GM12878 (cell line): Measurements from ENCODE around the gene WDR38. TPM values are rescaled to one million over a fixed set of nuclear protein-coding genes. Genes with fewer than 3 reads are reported as not detected.

Source experiments
- ATAC-seq: fragments of 200-7000 bp; cut with Tn5 transposase; 3 replicates; pipeline ENCODE4 v1.9.1; 2020; ENCODE audit warnings: mild to moderate bottlenecking, moderate library complexity
- BruUV-seq: library from RNA; stranded (reverse); fragments of 400-500 nt; replicated peaks from 2 replicates; lab custom pipeline; 2021; lab: Mats Ljungman, UMichigan
- CTCF ChIA-PET: fragments of 300-600 bp; sonication (Branson Sonifier 250); formaldehyde crosslinking; extraction: SDS; loops from one replicate; lab custom pipeline; 2021; ENCODE audit warnings: inconsistent platforms; lab: Yijun Ruan, JAX
- POLR2A ChIA-PET: fragments of 350-600 bp; formaldehyde crosslinking; extraction: SDS; loops from one replicate; lab custom pipeline; 2021; ENCODE audit warnings: inconsistent platforms; lab: Charles Lee
- RAD21 ChIA-PET: fragments of 300-600 bp; sonication (Branson Sonifier 250); formaldehyde crosslinking; loops from one replicate; lab custom pipeline; 2023; ENCODE audit warnings: antibody characterized with exemption; ENCODE audit not compliant: unreplicated experiment; lab: Charles Lee
- SMC1A ChIA-PET: fragments of 300-600 bp; sonication (Branson Sonifier 250); formaldehyde crosslinking; loops from one replicate; lab custom pipeline; 2023; ENCODE audit not compliant: unreplicated experiment, uncharacterized antibody; lab: Charles Lee
- DNase-seq: peaks from one replicate; pipeline ENCODE4 v3.0.0-alpha.2; 2011; ENCODE audit warnings: low read depth, low spot score
- FAIRE-seq: peaks from 3 replicates; lab custom pipeline; 2011; peaks lifted over from hg19 to GRCh38; lab: Jason Lieb, UNC
- H2AFZ ChIP-seq: 2 replicates; pipeline ENCODE4 v1.6.0; 2011; ENCODE audit warnings: low read depth, low read length, control low read depth; ENCODE audit not compliant: control insufficient read depth
- H3K27ac ChIP-seq: 2 replicates; pipeline ENCODE4 v1.5.1; 2011; ENCODE audit warnings: control low read depth; ENCODE audit not compliant: control insufficient read depth, insufficient read depth
- H3K27me3 ChIP-seq, 2 experiments: replicated peaks in 1 of 2; 2 replicates each; pipeline versions ENCODE4 v1.6.0 to v1.6.1; 2011; ENCODE audit warnings: low read length in 1 of 2; ENCODE audit not compliant: control insufficient read depth in 2 of 2, insufficient read depth in 2 of 2
- H3K36me3 ChIP-seq, 2 experiments: 2 replicates each; pipeline ENCODE4 v1.5.1; 2011; ENCODE audit warnings: low read length in 1 of 2; ENCODE audit not compliant: control insufficient read depth in 2 of 2, insufficient read depth in 2 of 2
- H3K4me1 ChIP-seq: 2 replicates; pipeline ENCODE4 v1.6.1; 2011; ENCODE audit warnings: mild to moderate bottlenecking, low read length, moderate library complexity, mixed read lengths; ENCODE audit not compliant: control insufficient read depth, insufficient read depth
- H3K4me2 ChIP-seq: 2 replicates; pipeline ENCODE4 v1.6.0; 2011; ENCODE audit warnings: control low read depth; ENCODE audit not compliant: control insufficient read depth, insufficient read depth
- H3K4me3 ChIP-seq: fragments of 200-600 bp; sonication (generic); 2 replicates; pipeline ENCODE4 v1.5.1; 2016
- H3K79me2 ChIP-seq: 2 replicates; pipeline ENCODE4 v1.6.0; 2011; ENCODE audit warnings: low read length; ENCODE audit not compliant: control insufficient read depth, insufficient read depth
- H3K9ac ChIP-seq: 2 replicates; pipeline ENCODE4 v1.8.0; 2011; ENCODE audit warnings: low read length, control low read depth, mixed read lengths; ENCODE audit not compliant: control insufficient read depth, insufficient read depth
- H3K9me3 ChIP-seq: replicated peaks from 3 replicates; pipeline ENCODE4 v1.5.1; 2011; ENCODE audit warnings: mild to moderate bottlenecking, low read length; ENCODE audit not compliant: control insufficient read depth, insufficient read depth
- H4K20me1 ChIP-seq: 2 replicates; pipeline ENCODE4 v1.6.0; 2011; ENCODE audit not compliant: control insufficient read depth, insufficient read depth
- E2F4 ChIP-seq: IDR thresholded peaks from 2 replicates; pipeline ENCODE4 v1.6.1; 2012; ENCODE audit warnings: low read depth, low read length, improper control_type of control experiment
- GABPA ChIP-seq: IDR thresholded peaks from 2 replicates; pipeline ENCODE4 v1.6.1; 2014; ENCODE audit warnings: antibody characterized with exemption, low read depth, mild to moderate bottlenecking, inconsistent platforms
- KAT2A ChIP-seq: conservative IDR thresholded peaks from 2 replicates; pipeline ENCODE4 v1.6.1; 2011; ENCODE audit warnings: low read depth, low read length; ENCODE audit not compliant: control insufficient read depth
- KDM1A ChIP-seq: fragments of 200-600 bp; sonication (generic); IDR thresholded peaks from 2 replicates; pipeline ENCODE4 v1.6.1; 2016; ENCODE audit warnings: borderline replicate concordance
- MTA2 ChIP-seq: fragments of 450-650 bp; IDR thresholded peaks from 2 replicates; pipeline ENCODE4 v1.6.1; 2016; ENCODE audit warnings: low read depth, mild to moderate bottlenecking, moderate library complexity
- MTA3 ChIP-seq: IDR thresholded peaks from 2 replicates; pipeline ENCODE4 v1.6.1; 2012; ENCODE audit warnings: low read length, inconsistent platforms, borderline replicate concordance
- NBN ChIP-seq: fragments of 450-650 bp; IDR thresholded peaks from 2 replicates; pipeline ENCODE4 v1.6.1; 2016
- PAX5 ChIP-seq: IDR thresholded peaks from 2 replicates; pipeline ENCODE4 v1.6.1; 2011; ENCODE audit warnings: low read depth, low read length, borderline replicate concordance
- REST ChIP-seq: IDR thresholded peaks from 2 replicates; pipeline ENCODE4 v1.6.1; 2012; ENCODE audit warnings: mild to moderate bottlenecking, low read depth, low read length
- ZNF207 ChIP-seq: fragments of 450-650 bp; IDR thresholded peaks from 2 replicates; pipeline ENCODE4 v1.6.1; 2014; ENCODE audit warnings: antibody characterized with exemption, mild to moderate bottlenecking, borderline replicate concordance
- WGBS: methylation state at CpG from one replicate; pipeline ENCODE4 v1.1.6; 2016; ENCODE audit warnings: low lambda C conversion rate; ENCODE audit not compliant: insufficient replicate concordance, insufficient coverage; ENCODE audit errors: missing lambda C conversion rate; 5-methylcytosine and 5-hydroxymethylcytosine counted together
- in situ Hi-C: fragments of 300-500 bp; cut with MboI; formaldehyde crosslinking; loops from 9 replicates; pipeline ENCODE4 v1.14.3; 2018; ENCODE audit warnings: mixed read lengths
- intact Hi-C: fragments of 100-400 bp; cut with micrococcal nuclease; formaldehyde crosslinking; loops from one replicate; pipeline ENCODE4 v1.14.2; 2022; ENCODE audit not compliant: unreplicated experiment
- polyA plus RNA-seq, 11 experiments: library from polyadenylated mRNA; depleted of rRNA in 4 of 11; unstranded in 6 of 11; stranded (reverse) in 5 of 11; fragments of >200 nt; fragmentation: Nextera tagmentation in 4 of 11; fragmentation: Illumina TruSeq in 1 of 11; extraction: Ambion mirVana in 4 of 11; extraction: Trizol in 1 of 11; gene quantifications; 1 replicate in 1 of 11; 2 replicates in 10 of 11; pipeline versions ENCODE4 v1.2.1 to v1.2.3, GENCODE V29; 2011 to 2016; ENCODE audit warnings: inconsistent platforms in 2 of 11, missing spikeins in 2 of 11, low read depth in 1 of 11
- total RNA-seq, 4 experiments: library from RNA; depleted of rRNA in 3 of 4; stranded (reverse); fragments of >200 nt in 3 of 4; fragmentation: Illumina TruSeq in 1 of 4; extraction: Trizol in 1 of 4; gene quantifications; 2 replicates each; pipeline versions ENCODE4 v1.2.1 to v1.2.3, GENCODE V29; 2013 to 2021

The WDR38 gene
- total and polyA plus RNA-seq, 10 of the 15 experiments (the other 5 are each of a cell fraction or from before 2014, with no cell fraction given), result not detected

- no peaks in the 10 kb centered on the region for H3K27me3 ChIP-seq
- H3K9me3 ChIP-seq, result no peaks in the 10 kb centered on the region
- WGBS, result 33% methylated on average over 5 of the region's 5 CpGs
- H3K4me3 ChIP-seq, result no peak overlapping the region
- ATAC-seq (no peak), DNase-seq (no peak)
- ChIA-PET RAD21 (no interaction called here), POLR2A (interaction anchor here (0.6 kb wide), 1 partner anchor 276 kb away, joined by 6 read pairs; no protein-coding TSS in a partner anchor), SMC1A (interaction anchor here (0.6 to 1.2 kb wide), 3 partner anchors 17 to 1348 kb away, joined by 3 to 4 read pairs (median 3); no protein-coding TSS in a partner anchor), CTCF (interaction anchor here (0.9 to 4.1 kb wide), 3 partner anchors 12 to 57 kb away, joined by 3 to 21 read pairs (median 3); no protein-coding TSS in a partner anchor)
- no TSS peak for BruUV-seq
- no peak overlapping the region for H3K4me2 ChIP-seq
- intact Hi-C loops, result no loop called here
- no peak overlapping the region for H2AFZ ChIP-seq
- no peak overlapping the region for H3K9ac ChIP-seq
- no peaks in the 10 kb centered on the region for H3K79me2 ChIP-seq
- no peaks in the 10 kb centered on the region for H3K36me3 ChIP-seq
- TF ChIP-seq GABPA (no peak), KAT2A (no peak), PAX5 (no peak), MTA3 (no peak), E2F4 (no peak), KDM1A (no peak), ZNF207 (no peak), REST (no peak), MTA2 (no peak), NBN (no peak)
- TF ChIP-seq, all 136 proteins: peak for 0
- Histone ChIP-seq H4K20me1 (no peaks in the 10 kb centered on the region), H3K4me1 (peaks cover 4% of the 10 kb centered on the region; the same call in 1 of the 2 replicates), H3K27ac (no peak overlapping the region)
- FAIRE-seq, result no peak
- in situ Hi-C loops, result no loop called here
These were observed 24.0 kb upstream of the WDR38 start for GRCh38 chr9:124829334-124829669.
